ENCODE data around the gene EIF3I.

GRCh38 chr1:32242341-32242851 lies 20.2 kb downstream of the EIF3I start:
- TF ChIP-seq CTCF (conservative IDR thresholded peaks at IDR 0.05 in 1 of 2, IDR thresholded peaks at IDR 0.05 in 1 of 2; ENCODE audit: extremely low read depth in 1 of 2, insufficient read depth in 1 of 2, low read depth in 1 of 2, low read length in 2 of 2) (no peak), EZH2 (IDR thresholded peaks at IDR 0.05; ENCODE audit: borderline replicate concordance, low read length) (no peak)

All from mammary epithelial cell (primary cell).